DND-41 (cell line): ENCODE data around the gene BRPF3.
"Not testable (repeated sequence)": the region's sequence is repeated elsewhere in the genome, so short reads cannot be mapped to it uniquely, and the experiment has no call there.

Experiments used
- ATAC-seq: fragments of 200-7000 bp; cut with Tn5 transposase; 3 replicates; pipeline ENCODE4 v1.9.1; 2021; ENCODE audit warnings: low read depth; ENCODE audit not compliant: insufficient read depth
- DNase-seq: peaks from one replicate; pipeline ENCODE4 v3.0.0-alpha.2; 2020
- H2AFZ ChIP-seq: 2 replicates; pipeline ENCODE4 v1.6.0; 2012; ENCODE audit warnings: low read depth, low read length
- H3K27ac ChIP-seq: 2 replicates; pipeline ENCODE4 v1.5.1; 2012; ENCODE audit warnings: low read length, inconsistent platforms
- H3K27me3 ChIP-seq: fragments of 200-600 bp; sonication (generic); 2 replicates; pipeline ENCODE4 v1.6.0; 2012; ENCODE audit warnings: low read length, mild to moderate bottlenecking, inconsistent platforms; ENCODE audit not compliant: insufficient read depth, poor library complexity
- H3K36me3 ChIP-seq: 2 replicates; pipeline ENCODE4 v1.5.1; 2012; ENCODE audit warnings: low read length, inconsistent platforms; ENCODE audit not compliant: insufficient read depth
- H3K4me1 ChIP-seq: 2 replicates; pipeline ENCODE4 v1.5.1; 2012; ENCODE audit warnings: mild to moderate bottlenecking, low read length; ENCODE audit not compliant: insufficient read depth
- H3K4me2 ChIP-seq: 2 replicates; pipeline ENCODE4 v1.6.0; 2012; ENCODE audit warnings: mild to moderate bottlenecking, moderate library complexity, low read length, inconsistent platforms; ENCODE audit not compliant: insufficient read depth
- H3K4me3 ChIP-seq, 2 experiments: fragments of 200-600 bp in 1 of 2; shearing (Covaris generic) in 1 of 2; 2 replicates each; pipeline ENCODE4 v1.5.1; 2012 to 2016; ENCODE audit warnings: inconsistent platforms in 2 of 2, low read length in 2 of 2, mild to moderate bottlenecking in 2 of 2, low read depth in 1 of 2, moderate library complexity in 1 of 2
- H3K79me2 ChIP-seq: 2 replicates; pipeline ENCODE4 v1.6.0; 2012; ENCODE audit warnings: low read length, inconsistent platforms; ENCODE audit not compliant: insufficient read depth
- H3K9ac ChIP-seq: 2 replicates; pipeline ENCODE4 v1.6.0; 2012; ENCODE audit warnings: low read depth, mild to moderate bottlenecking, inconsistent platforms, low read length, moderate library complexity
- H3K9me3 ChIP-seq: 2 replicates; pipeline ENCODE4 v1.5.1; 2012; ENCODE audit warnings: low read length, moderate library complexity, mild to moderate bottlenecking, inconsistent platforms; ENCODE audit not compliant: insufficient read depth, severe bottlenecking
- H4K20me1 ChIP-seq: 2 replicates; pipeline ENCODE4 v1.6.0; 2012; ENCODE audit warnings: low read length; ENCODE audit not compliant: insufficient read depth
- CTCF ChIP-seq: IDR thresholded peaks from 2 replicates; pipeline ENCODE4 v1.5.1; 2012; ENCODE audit warnings: borderline replicate concordance, low read length, moderate library complexity, mild to moderate bottlenecking; ENCODE audit not compliant: poor library complexity, severe bottlenecking; ENCODE audit errors: extremely low read depth
- EZH2 ChIP-seq: IDR thresholded peaks from 3 replicates; pipeline ENCODE4 v1.6.1; 2012; ENCODE audit warnings: borderline replicate concordance, low read depth, mild to moderate bottlenecking, moderate library complexity, low read length, inconsistent platforms; ENCODE audit not compliant: severe bottlenecking

Gene BRPF3

GRCh38 chr6:36217188-36217587 is 20.6 kb downstream of the BRPF3 start:
- Histone ChIP-seq H3K27ac (no peak overlapping the region), H2AFZ (no peak overlapping the region), H3K4me1 (no peaks in the 10 kb centered on the region), H4K20me1 (no peaks in the 10 kb centered on the region; the same call in 1 of the 2 replicates), H3K27me3 (no peaks in the 10 kb centered on the region), H3K9ac (no peak overlapping the region), H3K9me3 (no peaks in the 10 kb centered on the region), H3K4me2 (no peak overlapping the region), H3K79me2 (no peaks in the 10 kb centered on the region), H3K36me3 (peaks cover 91% of the 10 kb centered on the region), H3K4me3 (no peak overlapping the region)
- DNase-seq = no peak
- ATAC-seq = no peak
- TF ChIP-seq CTCF (no peak), EZH2 (no peak)

- H3K36me3 ChIP-seq = peaks cover 94% of the 10 kb centered on the region
- no peaks in the 10 kb centered on the region for H3K9me3 ChIP-seq
- no peak overlapping the region for H3K4me2 ChIP-seq
- H3K79me2 ChIP-seq = no peaks in the 10 kb centered on the region
- no peak for TF ChIP-seq CTCF
- TF ChIP-seq EZH2 = no peak
- no peak overlapping the region for H3K9ac ChIP-seq
- DNase-seq = no peak
- no peak overlapping the region for H3K4me3 ChIP-seq
- no peaks in the 10 kb centered on the region for H3K4me1 ChIP-seq
- no peaks in the 10 kb centered on the region; the same call in 1 of the 2 replicates for H4K20me1 ChIP-seq
- no peaks in the 10 kb centered on the region for H3K27me3 ChIP-seq
- H3K27ac ChIP-seq = no peak overlapping the region
- H2AFZ ChIP-seq = no peak overlapping the region
- ATAC-seq = no peak
Measured at GRCh38 chr6:36217946-36218345, 21.4 kb downstream of the BRPF3 start.

- H3K4me3 ChIP-seq, DNase-seq, H3K9ac ChIP-seq, H3K9me3 ChIP-seq, H2AFZ ChIP-seq, H3K27ac ChIP-seq, H3K4me2 ChIP-seq, H3K27me3 ChIP-seq, H3K79me2 ChIP-seq, H3K4me1 ChIP-seq, ATAC-seq, H4K20me1 ChIP-seq: not testable (repeated sequence)
- peaks cover 94% of the 10 kb centered on the region for H3K36me3 ChIP-seq
Measured at GRCh38 chr6:36218516-36218915, 22.0 kb downstream of the BRPF3 start.

- no peak overlapping the region for H3K27ac ChIP-seq
- TF ChIP-seq CTCF (no peak), EZH2 (no peak)
- H3K4me2 ChIP-seq = no peak overlapping the region
- no peak overlapping the region for H2AFZ ChIP-seq
- ATAC-seq = no peak
- no peaks in the 10 kb centered on the region for H3K27me3 ChIP-seq
- no peak overlapping the region for H3K4me3 ChIP-seq
- no peaks in the 10 kb centered on the region for H3K9me3 ChIP-seq
- peaks cover 90% of the 10 kb centered on the region for H3K36me3 ChIP-seq
- H4K20me1 ChIP-seq = no peaks in the 10 kb centered on the region; the same call in 1 of the 2 replicates
- no peak for DNase-seq
- no peaks in the 10 kb centered on the region for H3K79me2 ChIP-seq
- no peak overlapping the region for H3K9ac ChIP-seq
- no peaks in the 10 kb centered on the region for H3K4me1 ChIP-seq
Measured at GRCh38 chr6:36219081-36219480, 22.5 kb downstream of the BRPF3 start.
